Spleen (tissue), 13 donors: Measurements from ENCODE around the gene HSDL2. TPM values are rescaled to one million over a fixed set of nuclear protein-coding genes. Genes with fewer than 3 reads are reported as not detected.

ENCODE experiments used
- DNase-seq: peaks from one replicate; pipeline ENCODE4 v3.0.0-alpha.2; 2020
- H3K27ac ChIP-seq, 8 donors: fragments of 200-600 bp; sonication (generic) in 7 of 8; 1 replicate in 4 of 8; 2 replicates in 4 of 8; pipeline versions ENCODE4 v1.5.0 to v1.8.0; 2016 to 2021; ENCODE audit warnings: inconsistent platforms in 4 of 8, mild to moderate bottlenecking in 4 of 8, moderate library complexity in 1 of 8
- H3K27me3 ChIP-seq, 7 donors: fragments of 200-600 bp; sonication (generic) in 6 of 7; replicated peaks in 1 of 7; 1 replicate in 4 of 7; 2 replicates in 3 of 7; pipeline versions ENCODE4 v1.5.0 to v1.8.0; 2016 to 2021; ENCODE audit warnings: inconsistent platforms in 3 of 7, mild to moderate bottlenecking in 1 of 7
- H3K36me3 ChIP-seq, 6 donors: fragments of 200-600 bp; sonication (generic) in 5 of 6; 1 replicate in 4 of 6; 2 replicates in 2 of 6; pipeline versions ENCODE4 v1.5.0 to v1.8.0; 2016 to 2021; ENCODE audit warnings: inconsistent platforms in 2 of 6
- H3K4me1 ChIP-seq, 6 donors: fragments of 200-600 bp; sonication (generic) in 5 of 6; 1 replicate in 3 of 6; 2 replicates in 3 of 6; pipeline versions ENCODE4 v1.5.0 to v1.8.0; 2016 to 2021; ENCODE audit warnings: inconsistent platforms in 3 of 6
- H3K4me3 ChIP-seq, 8 donors: fragments of 200-600 bp; sonication (generic) in 7 of 8; 1 replicate in 4 of 8; 2 replicates in 4 of 8; pipeline versions ENCODE4 v1.5.0 to v1.8.0; 2016 to 2021; ENCODE audit warnings: inconsistent platforms in 4 of 8, mild to moderate bottlenecking in 4 of 8, moderate library complexity in 2 of 8
- H3K9me3 ChIP-seq, 8 donors: fragments of 200-600 bp; sonication (generic) in 7 of 8; 1 replicate in 4 of 8; 2 replicates in 4 of 8; pipeline versions ENCODE4 v1.5.0 to v1.8.0; 2016 to 2021; ENCODE audit warnings: inconsistent platforms in 4 of 8
- POLR2A ChIP-seq, 3 donors: fragments of 450-650 bp; IDR thresholded peaks; one replicate each; pipeline ENCODE4 v1.5.1; 2017; ENCODE audit warnings: antibody characterized with exemption in 3 of 3, mild to moderate bottlenecking in 1 of 3
- POLR2AphosphoS5 ChIP-seq, 3 donors: sonication (generic); formaldehyde crosslinking; IDR thresholded peaks; one replicate each; pipeline ENCODE4 v1.5.1; 2017; ENCODE audit warnings: antibody characterized with exemption in 3 of 3
- WGBS, 5 donors: extraction: QIAGEN DNeasy Blood & Tissue Kit in 3 of 5; methylation state at CpG; one replicate each; pipeline versions ENCODE4 v1.1.5 to v1.1.7; 2013 to 2018; 5-methylcytosine and 5-hydroxymethylcytosine counted together
- intact Hi-C: fragments of 100-400 bp; cut with DNase I; formaldehyde crosslinking; loops from one replicate; pipeline ENCODE4 v1.15.0; 2023; ENCODE audit warnings: low total_unique reads
- long read RNA-seq, 2 donors: transcript quantifications; one replicate each; lab custom pipeline, GENCODE V29; 2026
- polyA plus RNA-seq, 3 donors: library from polyadenylated mRNA; stranded (reverse); fragments of 200-250 nt; gene quantifications; one replicate each; pipeline ENCODE4 v1.2.1, GENCODE V29; 2013
- total RNA-seq, 7 donors: library from RNA; depleted of rRNA in 3 of 7; stranded (reverse); fragments of >200 nt in 3 of 7; fragmentation: NEBNext Ultra II Directional in 4 of 7; extraction: Animal tissue kit (Norgen Biotek cat#: 25700) in 4 of 7; gene quantifications; one replicate each; pipeline versions ENCODE4 v1.1.0 to v1.2.1, GENCODE V29; 2016 to 2021
- TF ChIP-seq, protein P1 (sequence below), 11 experiments: fragments of 200-600 bp in 7 of 11; fragments of 450-650 bp in 4 of 11; sonication (generic) in 4 of 11; IDR thresholded peaks in 8 of 11; conservative IDR thresholded peaks in 3 of 11; 1 replicate in 7 of 11; 2 replicates in 4 of 11; pipeline versions ENCODE4 v1.4.0 to v1.8.0; 2016 to 2021; ENCODE audit warnings: antibody characterized with exemption in 11 of 11, inconsistent platforms in 4 of 11, mild to moderate bottlenecking in 1 of 11
- donor health status: healthy with polysubstance abuse.
- donor health status: DM: no; HTN: no; CAD: no; lungs with moderate emphysema.
- donor health status: DM: no; HTN: no; CAD: no.
- donor health status: Bipolar disorder and iron deficiency.
- donor health status: healthy.
- donor health status: DM: no; HTN: no; CAD: no.
- donor health status: DM: yes; HTN: yes; CAD: no.

Gene HSDL2
- total RNA-seq: 10 to 100 TPM; 24.9 to 42.6 (median 33.7) TPM
- 10 to 100 TPM; 11.2 to 16.4 (median 14.9) TPM for polyA plus RNA-seq
- long read RNA-seq, donor 1, transcript HSDL2-202 (11 exons, 3,350 nt): major isoform, 12 of 20 reads
- long read RNA-seq, donor 1, partial matches to known transcripts: 7 of 20 reads
- long read RNA-seq, donor 1, other reads (novel, unspliced or antisense): 0 of 20 reads
- long read RNA-seq, donor 2, transcript HSDL2-202 (11 exons, 3,350 nt): major isoform, 8 of 16 reads
- long read RNA-seq, donor 2, partial matches to known transcripts: 8 of 16 reads
- long read RNA-seq, donor 2, other reads (novel, unspliced or antisense): 0 of 16 reads

DNA sequence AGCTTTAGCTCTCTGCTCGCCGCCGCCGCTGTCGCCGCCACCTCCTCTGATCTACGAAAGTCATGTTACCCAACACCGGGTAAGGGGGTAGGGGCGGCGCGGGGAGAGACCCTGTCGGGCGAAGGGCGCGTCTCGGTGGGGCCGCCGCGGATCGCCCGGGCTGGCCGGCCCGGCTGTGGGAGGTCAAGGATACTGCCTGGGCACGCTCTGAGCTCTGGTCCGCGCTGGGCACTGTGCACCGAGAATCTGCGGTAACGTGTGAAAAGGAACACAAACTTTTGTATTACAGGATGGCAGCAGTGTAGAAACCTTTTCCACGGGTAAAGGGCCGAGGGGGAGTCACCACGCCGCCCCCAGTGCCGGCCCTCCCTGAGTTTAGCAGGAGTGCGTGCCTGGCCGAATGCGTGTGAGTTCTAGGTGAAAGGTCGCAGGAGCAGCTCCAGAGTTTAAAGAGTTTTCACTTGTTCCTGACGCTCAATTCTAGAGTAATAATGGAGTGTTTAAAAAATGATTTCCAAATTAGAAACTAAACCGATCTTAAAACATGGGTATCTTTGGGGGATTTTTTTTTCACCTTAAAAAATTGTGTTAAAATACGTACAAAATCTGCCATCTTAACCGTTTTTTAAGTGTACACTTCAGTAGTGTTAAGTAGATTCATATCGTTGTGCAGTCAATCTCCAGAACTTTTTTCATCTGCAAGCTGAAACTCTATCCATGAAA is at the start of gene HSDL2:
TSS of gene HSDL2 (plus strand) at position 7 of the 723 bp plus-strand sequence. CDS start at position 63, 56 bp downstream.
- no peak for DNase-seq
- Histone ChIP-seq H3K4me3 (peak within 1 kb of the TSS; percentile 70 to 88 (median 75)), H3K27ac (peak within 1 kb of the TSS; percentile 93 to 99 (median 98)), H3K27me3 (no peaks in the 10 kb centered on the region), H3K9me3 (no peaks in the 10 kb centered on the region), H3K4me1 (peaks cover 20 to 77% (median 69%) of the 10 kb centered on the region in 6 donors), H3K36me3 (no peaks in the 10 kb centered on the region)
- no peak for TF ChIP-seq POLR2A (IDR thresholded peaks at IDR 0.05)
- TF ChIP-seq, protein P1, sequence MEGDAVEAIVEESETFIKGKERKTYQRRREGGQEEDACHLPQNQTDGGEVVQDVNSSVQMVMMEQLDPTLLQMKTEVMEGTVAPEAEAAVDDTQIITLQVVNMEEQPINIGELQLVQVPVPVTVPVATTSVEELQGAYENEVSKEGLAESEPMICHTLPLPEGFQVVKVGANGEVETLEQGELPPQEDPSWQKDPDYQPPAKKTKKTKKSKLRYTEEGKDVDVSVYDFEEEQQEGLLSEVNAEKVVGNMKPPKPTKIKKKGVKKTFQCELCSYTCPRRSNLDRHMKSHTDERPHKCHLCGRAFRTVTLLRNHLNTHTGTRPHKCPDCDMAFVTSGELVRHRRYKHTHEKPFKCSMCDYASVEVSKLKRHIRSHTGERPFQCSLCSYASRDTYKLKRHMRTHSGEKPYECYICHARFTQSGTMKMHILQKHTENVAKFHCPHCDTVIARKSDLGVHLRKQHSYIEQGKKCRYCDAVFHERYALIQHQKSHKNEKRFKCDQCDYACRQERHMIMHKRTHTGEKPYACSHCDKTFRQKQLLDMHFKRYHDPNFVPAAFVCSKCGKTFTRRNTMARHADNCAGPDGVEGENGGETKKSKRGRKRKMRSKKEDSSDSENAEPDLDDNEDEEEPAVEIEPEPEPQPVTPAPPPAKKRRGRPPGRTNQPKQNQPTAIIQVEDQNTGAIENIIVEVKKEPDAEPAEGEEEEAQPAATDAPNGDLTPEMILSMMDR (IDR thresholded peaks at IDR 0.05 in 8 of 11, conservative IDR thresholded peaks at IDR 0.05 in 3 of 11): peak in 1 of 11 experiments; percentile 10
- TF ChIP-seq POLR2AphosphoS5 (IDR thresholded peaks at IDR 0.05): peak in 1 of 3 donors; percentile 1
- 0 to 1% (median 1%) methylated on average over 15 to 43 of the region's 43 CpGs for WGBS, 5 donors
- intact Hi-C loops: no loop called here

DNA sequence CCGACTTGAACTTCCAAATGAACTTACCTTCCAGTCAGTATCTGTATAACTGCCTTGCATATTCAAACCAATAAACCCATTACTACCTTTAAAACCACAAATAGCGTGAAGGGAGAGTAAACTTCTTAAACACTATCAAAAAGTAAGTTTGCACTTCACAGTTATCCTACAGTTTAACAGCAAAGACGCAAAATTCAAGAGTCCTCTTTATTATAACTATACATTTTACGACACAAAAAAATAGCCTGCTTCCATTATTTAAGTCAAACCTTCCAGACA is 48.3 kb upstream of the HSDL2 start:
- Histone ChIP-seq H3K27me3 (no peaks in the 10 kb centered on the region), H3K4me3 (peak overlapping the region in 5 of 8 donors; percentile 70 to 95 (median 84)), H3K4me1 (peaks cover 22 to 74% (median 61%) of the 10 kb centered on the region in 6 donors), H3K27ac (peak overlapping the region in 6 of 8 donors; percentile 40 to 100 (median 100)), H3K36me3 (no peaks in the 10 kb centered on the region), H3K9me3 (no peaks in the 10 kb centered on the region)
- intact Hi-C loops: no loop called here
- TF ChIP-seq POLR2A (IDR thresholded peaks at IDR 0.05): no peak
- no peak for TF ChIP-seq POLR2AphosphoS5 (IDR thresholded peaks at IDR 0.05)
- TF ChIP-seq, protein P1 (IDR thresholded peaks at IDR 0.05 in 8 of 11, conservative IDR thresholded peaks at IDR 0.05 in 3 of 11): no peak
- WGBS, 5 donors: 53 to 63% (median 54%) methylated on average over 4 of the region's 4 CpGs
- DNase-seq: no peak

DNA sequence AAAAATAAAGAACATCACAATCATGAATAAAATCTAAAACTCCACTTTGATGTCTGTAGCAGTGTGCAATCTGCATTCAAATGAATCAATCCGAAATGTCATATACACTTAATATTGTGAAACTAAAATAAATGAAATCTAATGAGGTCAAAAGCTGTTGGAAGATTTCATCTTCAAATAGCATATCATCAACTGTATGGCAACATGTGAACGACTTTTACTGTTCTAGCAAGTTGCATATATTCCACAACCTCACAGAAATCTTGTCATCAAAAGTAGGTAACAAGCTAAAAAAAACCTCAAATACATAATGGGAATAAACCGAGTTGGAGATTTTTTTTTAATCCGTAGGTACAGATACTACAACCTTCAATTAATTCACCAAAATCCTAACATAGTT is 47.7 kb upstream of the HSDL2 start:
- peak overlapping the region; percentile 99 to 100 (median 100) for H3K27ac ChIP-seq

More for the DNA sequence above, 47.7 kb upstream of the HSDL2 start:
- intact Hi-C loops: no loop called here
- H3K4me1 ChIP-seq: peaks cover 22 to 68% (median 58%) of the 10 kb centered on the region in 6 donors
- no peak for DNase-seq
- TF ChIP-seq POLR2AphosphoS5 (IDR thresholded peaks at IDR 0.05) (no peak), POLR2A (IDR thresholded peaks at IDR 0.05) (no peak)
- TF ChIP-seq, protein P1 (IDR thresholded peaks at IDR 0.05 in 8 of 11, conservative IDR thresholded peaks at IDR 0.05 in 3 of 11): no peak
- 3 to 6% (median 5%) methylated on average over 4 of the region's 4 CpGs for WGBS, 5 donors
- H3K36me3 ChIP-seq: no peaks in the 10 kb centered on the region
- H3K9me3 ChIP-seq: no peaks in the 10 kb centered on the region
- H3K27me3 ChIP-seq: no peaks in the 10 kb centered on the region
- H3K4me3 ChIP-seq: peak overlapping the region; percentile 70 to 95 (median 85)
